ENCODE data around the gene CDKAL1. TPM values are rescaled to one million over a fixed set of nuclear protein-coding genes. Genes with fewer than 3 reads are reported as not detected.
A peak's percentile ranks its signal among the peaks of the same experiment; 100 is the strongest.

CDKAL1 gene
- total and polyA plus RNA-seq, 9 of the 15 experiments (the other 6 are each of a cell fraction or from before 2014, with no cell fraction given): 11.2 to 36.3 (median 20.1) TPM

- Histone ChIP-seq H3K4me3 (no peak overlapping the region), H2AFZ (ENCODE audit: low read depth, low read length) (no peak overlapping the region), H3K27me3 (ENCODE audit: control insufficient read depth in 2 of 2, insufficient read depth in 2 of 2, low read length in 2 of 2) (no peaks in the 10 kb centered on the region), H3K4me1 (replicated peaks in 1 of 2; ENCODE audit: control insufficient read depth in 2 of 2, insufficient read depth in 2 of 2, low read length in 2 of 2) (peaks cover 0 to 4% of the 10 kb centered on the region in 2 experiments; a peak in 3 of 5 replicates), H3K79me2 (ENCODE audit: control insufficient read depth, insufficient read depth, low read length) (no peaks in the 10 kb centered on the region), H3K9me1 (ENCODE audit: control insufficient read depth, insufficient read depth, low read length) (no peaks in the 10 kb centered on the region), H3K9me3 (replicated peaks; ENCODE audit: control insufficient read depth, insufficient read depth, low read depth, low read length) (no peaks in the 10 kb centered on the region), H4K20me1 (replicated peaks; ENCODE audit: control insufficient read depth, insufficient read depth, low read length) (no peaks in the 10 kb centered on the region), H3K27ac (ENCODE audit: extremely low read depth, low read depth, low read length) (no peak overlapping the region), H3K9ac (ENCODE audit: insufficient read depth in 1 of 2, low read depth in 2 of 2, low read length in 2 of 2) (no peak overlapping the region), H3K36me3 (ENCODE audit: control insufficient read depth, insufficient read depth, low read length) (no peaks in the 10 kb centered on the region), H3K4me2 (ENCODE audit: insufficient read depth, low read length) (no peak overlapping the region)
- POLR2A ChIA-PET: interaction anchor here (1.2 kb wide), 1 partner anchor 10 kb away, joined by 3 read pairs; no protein-coding TSS in a partner anchor
- 33% methylated on average over 2 of the region's 2 CpGs for WGBS (ENCODE audit: insufficient coverage, low coverage, missing lambda C conversion rate)
- TF ChIP-seq ZNF316 (IDR thresholded peaks at IDR 0.05): peak; percentile 98
- peak; percentile 97 for TF ChIP-seq MAFF (IDR thresholded peaks at IDR 0.05; ENCODE audit: low read length)
- TF ChIP-seq MAFK (IDR thresholded peaks at IDR 0.05; ENCODE audit: low read length): peak; percentile 98
- peak; percentile 95 for TF ChIP-seq C11orf30 (IDR thresholded peaks at IDR 0.05; ENCODE audit: low read depth)
- TF ChIP-seq MAFG (tag; conservative IDR thresholded peaks at IDR 0.05): peak; percentile 90
- no peak for TF ChIP-seq SMAD1 (IDR thresholded peaks at IDR 0.05; ENCODE audit: low read depth, low read length, partially characterized antibody)
- TF ChIP-seq SIN3B (IDR thresholded peaks at IDR 0.05; ENCODE audit: low read depth): no peak
- intact Hi-C loops (cut with micrococcal nuclease): no loop called here
- in situ Hi-C loops (cut with MboI): no loop called here
- no peak for ATAC-seq
- no peak for FAIRE-seq
- BruUV-seq (replicated peaks): no TSS peak
- no peak for DNase-seq (ENCODE audit: extremely low read depth in 1 of 4, low spot score in 3 of 4)
- CTCF ChIA-PET (ENCODE audit: low intra/inter-chr PET ratio): no interaction called here
These were observed 316.6 kb downstream of the CDKAL1 start for GRCh38 chr6:20850686-20851416.

All from K562 (cell line).